A673 (cell line): ENCODE data around the gene SCYGR7. TPM values are rescaled to one million over a fixed set of nuclear protein-coding genes. Genes with fewer than 3 reads are reported as not detected.

Source experiments
- BruUV-seq: library from RNA; stranded (reverse); fragments of 400-500 nt; replicated peaks from 2 replicates; lab custom pipeline; 2021; lab: Mats Ljungman, UMichigan
- CTCF ChIA-PET: fragments of 300-600 bp; sonication (Branson Sonifier 250); formaldehyde crosslinking; loops from one replicate; lab custom pipeline; 2022; ENCODE audit warnings: antibody characterized with exemption; lab: Charles Lee
- POLR2A ChIA-PET: fragments of 300-600 bp; sonication (Branson Sonifier 250); formaldehyde crosslinking; loops from one replicate; lab custom pipeline; 2022; ENCODE audit warnings: antibody characterized with exemption; ENCODE audit not compliant: low non-redundant PET; lab: Charles Lee
- DNase-seq: peaks from one replicate; pipeline ENCODE4 v3.0.0-alpha.2; 2015; ENCODE audit warnings: low spot score
- H3K27ac ChIP-seq: fragments of 200-600 bp; sonication (generic); 2 replicates; pipeline ENCODE4 v1.5.1; 2016; ENCODE audit warnings: mixed run types, low read depth, mild to moderate bottlenecking, mixed read lengths, antibody characterized with exemption, low read length; ENCODE audit not compliant: poor library complexity, severe bottlenecking
- H3K27me3 ChIP-seq: fragments of 200-600 bp; sonication (generic); replicated peaks from 2 replicates; pipeline ENCODE4 v1.6.1; 2017; ENCODE audit warnings: mixed run types, low read depth, mild to moderate bottlenecking, mixed read lengths, antibody characterized with exemption, low read length; ENCODE audit not compliant: insufficient read depth, poor library complexity
- H3K36me3 ChIP-seq: fragments of 200-600 bp; sonication (generic); 2 replicates; pipeline ENCODE4 v1.6.1; 2016; ENCODE audit warnings: mixed run types, mild to moderate bottlenecking, mixed read lengths, antibody characterized with exemption, low read length; ENCODE audit not compliant: insufficient read depth, poor library complexity, severe bottlenecking
- H3K4me1 ChIP-seq: fragments of 200-600 bp; sonication (generic); 2 replicates; pipeline ENCODE4 v1.6.1; 2017; ENCODE audit warnings: mixed run types, mild to moderate bottlenecking, mixed read lengths, antibody characterized with exemption, low read length; ENCODE audit not compliant: insufficient read depth, poor library complexity, severe bottlenecking
- H3K4me3 ChIP-seq: fragments of 200-600 bp; sonication (generic); 2 replicates; pipeline ENCODE4 v1.5.1; 2016; ENCODE audit warnings: low read depth, mixed run types, mild to moderate bottlenecking, mixed read lengths, low read length; ENCODE audit not compliant: poor library complexity, severe bottlenecking
- H3K9me3 ChIP-seq: fragments of 200-600 bp; sonication (generic); 2 replicates; pipeline ENCODE4 v1.6.1; 2016; ENCODE audit warnings: mixed run types, low read depth, mild to moderate bottlenecking, mixed read lengths, antibody characterized with exemption, low read length; ENCODE audit not compliant: poor library complexity, severe bottlenecking
- EZH2 ChIP-seq: fragments of 200-600 bp; sonication (generic); IDR thresholded peaks from 2 replicates; pipeline ENCODE4 v1.6.1; 2017; ENCODE audit warnings: borderline replicate concordance, low read depth, mild to moderate bottlenecking, mixed read lengths, antibody characterized with exemption, low read length; ENCODE audit not compliant: poor library complexity, severe bottlenecking
- intact Hi-C: fragments of 100-400 bp; cut with micrococcal nuclease; formaldehyde crosslinking; loops from one replicate; pipeline ENCODE4 v1.10.0; 2022; ENCODE audit not compliant: unreplicated experiment
- total RNA-seq: library from RNA; stranded (reverse); gene quantifications from 2 replicates; pipeline ENCODE4 v1.2.3, GENCODE V29; 2021
- TF ChIP-seq, protein P1 (sequence below): fragments of 300-800, 200-600 bp; sonication (generic); conservative IDR thresholded peaks from 2 replicates; pipeline ENCODE4 v1.5.1; 2017; ENCODE audit warnings: low read depth, mild to moderate bottlenecking, antibody characterized with exemption, low read length, moderate library complexity, mixed read lengths

Gene SCYGR7
- total RNA-seq, 1 experiment from 2014 or later = not detected

DNA sequence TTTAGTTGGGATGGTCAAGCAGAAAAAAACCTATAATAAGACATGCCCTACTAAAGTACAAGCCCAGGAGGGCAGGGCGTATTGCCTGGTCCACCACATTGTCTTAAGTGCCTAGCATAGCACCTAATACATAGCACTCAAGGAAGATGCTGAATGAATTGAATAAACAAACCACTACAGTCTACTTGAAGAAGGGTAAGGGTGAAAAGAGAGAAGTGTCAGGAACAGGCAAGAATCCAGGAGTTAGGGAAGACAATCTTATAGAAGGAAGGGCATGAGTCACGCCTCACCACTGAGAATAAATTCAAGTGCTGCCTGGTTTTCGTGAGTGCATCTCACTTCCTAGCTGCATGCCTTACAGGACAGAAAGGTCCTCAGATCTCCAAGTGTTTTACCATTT lies 24.2 kb upstream of the SCYGR7 start:
- BruUV-seq = no TSS peak
- no peaks in the 10 kb centered on the region for H3K9me3 ChIP-seq
- H3K27ac ChIP-seq = no peak overlapping the region
- H3K4me1 ChIP-seq = no peaks in the 10 kb centered on the region
- TF ChIP-seq, protein P1, sequence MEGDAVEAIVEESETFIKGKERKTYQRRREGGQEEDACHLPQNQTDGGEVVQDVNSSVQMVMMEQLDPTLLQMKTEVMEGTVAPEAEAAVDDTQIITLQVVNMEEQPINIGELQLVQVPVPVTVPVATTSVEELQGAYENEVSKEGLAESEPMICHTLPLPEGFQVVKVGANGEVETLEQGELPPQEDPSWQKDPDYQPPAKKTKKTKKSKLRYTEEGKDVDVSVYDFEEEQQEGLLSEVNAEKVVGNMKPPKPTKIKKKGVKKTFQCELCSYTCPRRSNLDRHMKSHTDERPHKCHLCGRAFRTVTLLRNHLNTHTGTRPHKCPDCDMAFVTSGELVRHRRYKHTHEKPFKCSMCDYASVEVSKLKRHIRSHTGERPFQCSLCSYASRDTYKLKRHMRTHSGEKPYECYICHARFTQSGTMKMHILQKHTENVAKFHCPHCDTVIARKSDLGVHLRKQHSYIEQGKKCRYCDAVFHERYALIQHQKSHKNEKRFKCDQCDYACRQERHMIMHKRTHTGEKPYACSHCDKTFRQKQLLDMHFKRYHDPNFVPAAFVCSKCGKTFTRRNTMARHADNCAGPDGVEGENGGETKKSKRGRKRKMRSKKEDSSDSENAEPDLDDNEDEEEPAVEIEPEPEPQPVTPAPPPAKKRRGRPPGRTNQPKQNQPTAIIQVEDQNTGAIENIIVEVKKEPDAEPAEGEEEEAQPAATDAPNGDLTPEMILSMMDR = no peak
- no peak for TF ChIP-seq EZH2
- CTCF ChIA-PET = no interaction called here
- no peak overlapping the region for H3K4me3 ChIP-seq
- no peaks in the 10 kb centered on the region for H3K27me3 ChIP-seq
- intact Hi-C loops = no loop called here
- POLR2A ChIA-PET = no interaction called here
- no peak for DNase-seq
- H3K36me3 ChIP-seq = no peaks in the 10 kb centered on the region

DNA sequence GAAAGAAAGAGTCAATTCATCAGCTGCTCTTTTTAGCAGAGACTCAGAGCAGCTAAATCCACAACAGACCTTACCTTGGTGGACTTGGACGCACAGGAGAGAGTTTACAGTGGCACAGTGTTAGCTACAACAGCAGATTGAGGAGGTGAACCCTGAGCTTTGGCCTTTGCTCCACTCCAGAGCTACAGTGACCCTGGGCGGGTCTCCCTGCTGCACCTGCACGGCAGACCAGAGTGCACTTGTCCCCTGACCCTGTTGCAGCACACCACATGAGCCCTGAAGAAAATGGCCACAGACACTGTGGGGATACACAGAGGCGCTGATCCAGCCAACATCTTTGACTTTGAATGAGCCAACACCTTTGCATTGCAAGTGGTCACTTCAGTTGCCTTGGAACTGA lies 21.3 kb upstream of the SCYGR7 start:
- Histone ChIP-seq H3K9me3 (no peaks in the 10 kb centered on the region), H3K27ac (no peak overlapping the region), H3K27me3 (no peaks in the 10 kb centered on the region), H3K4me3 (no peak overlapping the region), H3K36me3 (no peaks in the 10 kb centered on the region), H3K4me1 (no peaks in the 10 kb centered on the region)
- TF ChIP-seq, protein P1 = no peak
- no peak for TF ChIP-seq EZH2
- BruUV-seq = no TSS peak
- POLR2A ChIA-PET = no interaction called here
- CTCF ChIA-PET = no interaction called here
- intact Hi-C loops = no loop called here
- DNase-seq = no peak

DNA sequence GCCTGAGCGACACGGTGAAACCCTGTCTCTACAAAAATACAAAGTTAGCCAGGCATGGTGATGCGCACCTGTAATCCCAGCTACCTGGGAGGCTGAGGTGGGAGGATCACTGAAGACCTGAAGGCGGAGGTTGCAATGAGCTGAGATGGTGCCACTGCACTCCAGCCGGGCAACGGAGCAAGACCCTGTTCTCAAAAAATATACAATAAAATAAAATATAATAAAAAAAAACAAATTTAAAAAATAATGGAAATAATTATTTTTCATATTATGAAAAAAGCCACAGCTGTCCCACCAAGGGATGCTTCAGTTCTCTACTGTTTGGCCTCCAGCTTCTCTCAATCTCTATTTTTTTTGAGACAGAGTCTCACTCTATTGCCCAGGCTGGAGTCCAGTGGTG lies 20.7 kb upstream of the SCYGR7 start:
- DNase-seq = no peak
- no peak overlapping the region for H3K4me3 ChIP-seq
- no peak overlapping the region for H3K27ac ChIP-seq
- CTCF ChIA-PET = no interaction called here
- H3K4me1 ChIP-seq = no peaks in the 10 kb centered on the region
- intact Hi-C loops = no loop called here
- H3K27me3 ChIP-seq = no peaks in the 10 kb centered on the region
- POLR2A ChIA-PET = no interaction called here
- TF ChIP-seq, protein P1 = no peak
- no peak for TF ChIP-seq EZH2
- H3K9me3 ChIP-seq = no peaks in the 10 kb centered on the region
- H3K36me3 ChIP-seq = no peaks in the 10 kb centered on the region
- BruUV-seq = no TSS peak
